ENCODE results near the gene EBPL.
A peak's percentile ranks its signal among the peaks of the same experiment; 100 is the strongest.

DNA sequence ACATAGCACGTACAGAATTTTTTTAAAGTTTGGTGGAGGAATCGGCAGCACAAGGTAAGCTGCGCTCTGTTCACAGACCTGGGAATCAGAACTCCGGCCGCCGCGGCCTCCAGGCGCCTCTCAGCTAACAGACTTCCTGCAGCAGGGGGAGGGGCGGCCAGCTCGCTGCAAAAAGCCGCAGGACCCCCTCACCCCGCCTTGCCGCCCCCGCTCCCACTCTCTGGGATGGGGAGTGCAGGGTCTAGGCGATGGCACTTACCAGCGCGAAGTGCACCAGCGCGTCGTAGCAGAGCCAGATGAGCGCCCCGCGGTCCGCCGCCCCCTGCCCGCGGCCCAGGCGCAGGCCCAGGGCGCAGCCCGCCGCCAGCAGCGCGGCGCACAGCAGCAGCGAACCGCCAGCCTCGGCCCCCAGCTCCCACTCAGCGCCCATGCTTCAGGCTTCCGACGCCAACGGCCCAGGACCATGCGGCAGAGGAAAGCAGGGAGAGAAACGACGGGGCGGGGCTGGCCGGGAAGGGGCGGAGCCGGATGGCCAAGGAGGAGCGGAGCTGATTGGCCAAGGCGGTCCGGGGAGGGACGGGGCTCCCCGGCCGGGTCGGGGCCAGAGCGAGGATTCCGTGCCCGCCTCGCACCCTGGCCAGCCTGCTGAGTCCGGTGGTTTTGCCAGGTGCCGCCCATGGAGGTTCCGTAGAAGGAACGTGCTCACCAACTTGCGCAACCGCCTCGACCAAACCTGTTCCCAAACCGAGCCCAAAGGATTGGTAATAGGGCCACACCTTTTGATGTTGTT is at the start of gene EBPL:
- TF ChIP-seq, protein P1, sequence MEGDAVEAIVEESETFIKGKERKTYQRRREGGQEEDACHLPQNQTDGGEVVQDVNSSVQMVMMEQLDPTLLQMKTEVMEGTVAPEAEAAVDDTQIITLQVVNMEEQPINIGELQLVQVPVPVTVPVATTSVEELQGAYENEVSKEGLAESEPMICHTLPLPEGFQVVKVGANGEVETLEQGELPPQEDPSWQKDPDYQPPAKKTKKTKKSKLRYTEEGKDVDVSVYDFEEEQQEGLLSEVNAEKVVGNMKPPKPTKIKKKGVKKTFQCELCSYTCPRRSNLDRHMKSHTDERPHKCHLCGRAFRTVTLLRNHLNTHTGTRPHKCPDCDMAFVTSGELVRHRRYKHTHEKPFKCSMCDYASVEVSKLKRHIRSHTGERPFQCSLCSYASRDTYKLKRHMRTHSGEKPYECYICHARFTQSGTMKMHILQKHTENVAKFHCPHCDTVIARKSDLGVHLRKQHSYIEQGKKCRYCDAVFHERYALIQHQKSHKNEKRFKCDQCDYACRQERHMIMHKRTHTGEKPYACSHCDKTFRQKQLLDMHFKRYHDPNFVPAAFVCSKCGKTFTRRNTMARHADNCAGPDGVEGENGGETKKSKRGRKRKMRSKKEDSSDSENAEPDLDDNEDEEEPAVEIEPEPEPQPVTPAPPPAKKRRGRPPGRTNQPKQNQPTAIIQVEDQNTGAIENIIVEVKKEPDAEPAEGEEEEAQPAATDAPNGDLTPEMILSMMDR (IDR thresholded peaks at IDR 0.05), result no peak
- peak; percentile 32 to 88 (median 65) for TF ChIP-seq POLR2AphosphoS5 (IDR thresholded peaks at IDR 0.05)
- TF ChIP-seq EP300 (IDR thresholded peaks at IDR 0.05), result no peak
